Mucosa of stomach (tissue), 1 donor: ENCODE data around the gene MSRB2.

Source experiments
- H3K27me3 ChIP-seq: one replicate; pipeline ENCODE4 v1.7.0; 2013; ENCODE audit warnings: mild to moderate bottlenecking, low read length; ENCODE audit not compliant: control insufficient read depth, insufficient read depth
- H3K36me3 ChIP-seq: one replicate; pipeline ENCODE4 v1.7.0; 2013; ENCODE audit warnings: low read length; ENCODE audit not compliant: control insufficient read depth, insufficient read depth
- H3K4me1 ChIP-seq: one replicate; pipeline ENCODE4 v1.7.0; 2013; ENCODE audit warnings: mild to moderate bottlenecking, low read length; ENCODE audit not compliant: control insufficient read depth, insufficient read depth
- H3K4me3 ChIP-seq: one replicate; pipeline ENCODE4 v1.7.0; 2013; ENCODE audit warnings: low read length
- H3K9ac ChIP-seq: one replicate; pipeline ENCODE4 v1.7.0; 2013; ENCODE audit warnings: mild to moderate bottlenecking, low read length, moderate library complexity
- H3K9me3 ChIP-seq: one replicate; pipeline ENCODE4 v1.7.0; 2013; ENCODE audit warnings: mild to moderate bottlenecking, low read length, moderate library complexity; ENCODE audit not compliant: control insufficient read depth
- donor health status: Pancreatic carcinoma.

Gene MSRB2

DNA sequence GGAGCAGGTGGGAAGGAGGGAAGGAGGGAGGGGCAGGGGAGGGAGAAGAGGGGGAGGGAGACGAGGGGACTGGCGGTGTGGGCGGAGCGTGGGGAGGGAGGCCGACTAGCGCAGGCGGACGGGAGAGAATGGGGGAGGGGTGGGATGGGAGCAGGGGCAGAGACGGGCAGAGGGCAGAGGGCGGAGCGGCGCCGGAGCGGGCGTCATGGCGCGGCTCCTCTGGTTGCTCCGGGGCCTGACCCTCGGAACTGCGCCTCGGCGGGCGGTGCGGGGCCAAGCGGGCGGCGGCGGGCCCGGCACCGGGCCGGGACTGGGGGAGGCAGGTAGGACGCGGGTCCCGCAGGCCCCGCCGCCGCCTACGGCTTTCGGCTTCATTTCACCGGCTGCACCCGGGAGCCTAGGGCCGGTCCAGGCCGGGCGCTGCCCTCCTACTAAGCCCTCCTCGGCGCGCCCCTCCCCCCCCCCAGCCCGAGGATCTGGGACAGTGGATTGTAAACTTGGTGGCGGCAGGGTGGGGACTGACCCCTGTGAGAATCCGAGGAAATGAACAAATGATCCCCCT is at the start of gene MSRB2:
TSS of gene MSRB2 (plus strand) at position 176 of the 562 bp plus-strand sequence. CDS start at position 206, 30 bp downstream.
- peak within 1 kb of the TSS; percentile 73 for H3K4me3 ChIP-seq

DNA sequence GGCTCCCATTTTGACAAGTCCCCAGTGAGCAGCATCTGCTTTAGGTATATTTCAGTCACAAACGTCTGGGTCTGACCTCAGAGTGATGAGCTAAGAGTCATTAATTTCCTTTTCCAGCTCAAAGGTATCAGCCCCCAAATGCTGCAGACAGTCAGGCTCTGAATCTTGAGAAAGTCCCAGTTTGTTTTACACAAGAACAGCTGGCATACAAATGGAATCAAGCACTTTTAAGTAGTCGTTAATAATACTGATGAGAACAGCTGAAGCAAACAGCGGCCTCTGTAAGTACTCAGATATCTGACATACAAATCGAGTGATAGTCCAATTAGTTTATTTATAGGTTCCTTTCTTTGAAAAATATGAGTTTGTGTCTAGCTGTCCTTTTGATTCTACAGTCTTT is 49.4 kb upstream of the MSRB2 start:
- no peaks in the 10 kb centered on the region for H3K36me3 ChIP-seq
- no peak overlapping the region for H3K9ac ChIP-seq
- H3K4me3 ChIP-seq, result no peak overlapping the region
- no peaks in the 10 kb centered on the region for H3K9me3 ChIP-seq
- no peaks in the 10 kb centered on the region for H3K27me3 ChIP-seq
- no peaks in the 10 kb centered on the region for H3K4me1 ChIP-seq

More for the DNA sequence above, at the start of gene MSRB2:
- Histone ChIP-seq H3K9ac (peak within 1 kb of the TSS; percentile 82), H3K4me1 (peaks cover 17% of the 10 kb centered on the region), H3K36me3 (no peaks in the 10 kb centered on the region), H3K9me3 (no peaks in the 10 kb centered on the region), H3K27me3 (no peaks in the 10 kb centered on the region)

DNA sequence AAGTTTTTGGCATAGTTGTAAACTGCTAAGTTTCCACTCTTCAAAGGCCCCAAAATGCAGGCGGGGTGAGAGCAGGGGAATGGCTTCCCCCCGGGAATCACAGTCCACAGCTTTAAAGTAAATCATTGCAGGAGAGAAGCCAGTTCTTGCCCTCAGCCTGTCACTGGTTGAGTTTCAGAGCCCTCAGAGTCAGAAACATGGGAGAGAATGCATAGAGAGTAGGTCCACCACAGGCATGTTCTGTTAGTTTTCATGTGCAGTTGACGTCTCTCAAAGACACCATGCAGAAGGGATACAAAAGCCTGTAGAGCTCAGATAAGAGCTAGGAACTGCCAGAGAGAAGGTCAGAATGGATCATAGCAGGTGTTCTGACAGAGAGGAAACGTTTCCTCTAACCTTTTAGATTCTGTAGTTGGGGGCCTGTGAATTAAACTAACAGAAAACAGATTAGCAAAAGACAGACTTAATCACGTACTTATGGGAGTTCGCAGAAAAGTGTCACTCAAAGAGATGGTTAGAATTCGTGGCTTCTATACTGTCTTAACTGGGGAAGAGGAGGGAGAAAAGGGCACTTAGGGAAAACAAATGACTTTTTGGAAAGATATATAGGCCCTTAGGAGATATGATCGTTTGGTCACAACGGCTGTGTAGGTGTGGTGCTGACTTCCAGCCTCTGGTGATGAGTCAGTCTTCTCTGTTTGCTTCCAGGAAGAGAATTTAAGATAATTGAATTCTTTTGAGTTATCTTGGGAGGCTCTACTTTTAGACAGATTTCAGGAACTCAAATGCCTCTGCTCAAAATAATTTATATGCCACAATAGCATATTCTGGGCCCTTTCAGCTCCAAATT is 48.0 kb upstream of the MSRB2 start:
- Histone ChIP-seq H3K27me3 (no peaks in the 10 kb centered on the region), H3K9me3 (no peaks in the 10 kb centered on the region), H3K9ac (no peak overlapping the region), H3K36me3 (no peaks in the 10 kb centered on the region), H3K4me1 (peaks cover 5% of the 10 kb centered on the region), H3K4me3 (no peak overlapping the region)

DNA sequence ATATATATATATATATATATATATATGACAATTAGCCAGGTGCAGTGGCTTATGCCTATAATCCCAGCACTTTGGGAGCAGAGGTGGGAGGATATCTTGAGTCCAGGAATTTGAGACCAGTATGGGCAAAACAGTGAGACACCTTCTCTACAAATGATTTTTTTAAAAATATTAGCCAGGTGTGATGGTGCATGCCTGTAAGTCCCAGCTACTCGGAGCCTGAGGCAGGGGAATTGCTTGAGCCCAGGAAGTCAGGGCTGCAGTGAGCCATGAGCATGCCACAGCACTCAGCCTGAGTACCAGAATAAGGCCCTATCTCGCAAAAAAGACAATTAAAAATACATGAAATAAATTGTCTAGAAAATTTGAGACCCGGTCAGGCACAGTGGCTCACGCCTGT is 47.2 kb upstream of the MSRB2 start:
- no peak overlapping the region for H3K4me3 ChIP-seq
- H3K27me3 ChIP-seq, result no peaks in the 10 kb centered on the region
- H3K9me3 ChIP-seq, result no peaks in the 10 kb centered on the region
- H3K36me3 ChIP-seq, result no peaks in the 10 kb centered on the region
- H3K9ac ChIP-seq, result no peak overlapping the region
- H3K4me1 ChIP-seq, result peaks cover 11% of the 10 kb centered on the region

DNA sequence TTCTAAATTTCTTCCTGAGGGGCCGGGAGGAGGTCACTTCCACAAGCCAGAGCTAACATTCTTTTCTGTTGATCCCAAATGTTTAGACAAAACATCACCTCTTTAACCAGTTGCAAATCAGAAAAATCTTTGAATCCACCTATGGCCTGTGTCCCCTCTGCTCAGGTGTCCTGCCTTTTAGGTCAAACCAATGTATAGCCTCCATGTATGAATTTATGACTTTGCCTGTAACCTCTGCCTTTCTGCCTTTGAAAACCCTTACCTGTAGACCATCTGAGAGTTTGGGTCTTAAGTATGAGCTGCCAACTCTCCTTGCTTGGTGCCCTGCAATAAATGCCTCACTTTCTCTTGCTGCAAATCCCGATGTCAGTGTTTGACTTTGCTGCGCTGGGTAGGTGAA is 44.1 kb upstream of the MSRB2 start:
- H3K4me3 ChIP-seq, result no peak overlapping the region
- H3K27me3 ChIP-seq, result no peaks in the 10 kb centered on the region
- no peak overlapping the region for H3K9ac ChIP-seq
- no peaks in the 10 kb centered on the region for H3K9me3 ChIP-seq
- no peaks in the 10 kb centered on the region for H3K36me3 ChIP-seq
- peaks cover 16% of the 10 kb centered on the region for H3K4me1 ChIP-seq

DNA sequence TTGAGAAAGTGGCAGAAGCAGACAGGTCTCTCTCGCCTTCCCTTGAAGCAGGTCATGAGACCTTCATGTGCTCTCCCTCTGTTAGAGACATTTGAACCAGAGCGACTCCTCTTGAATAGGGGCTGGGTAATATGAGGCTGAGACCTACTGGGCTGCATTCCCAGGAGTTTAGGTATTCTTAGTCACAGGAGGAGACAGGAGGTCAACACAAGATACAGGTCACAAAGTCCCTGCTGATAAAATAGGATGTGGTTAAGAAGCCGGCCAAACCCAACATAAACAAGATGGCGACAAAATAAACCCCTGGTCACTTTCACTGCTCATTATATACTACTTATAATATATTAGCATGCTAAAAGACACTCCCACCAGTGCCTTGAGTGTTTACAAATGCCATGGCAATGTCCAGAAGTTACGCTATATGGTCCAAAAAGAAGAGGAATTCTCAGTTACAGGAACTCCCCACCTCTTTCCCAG is 43.5 kb upstream of the MSRB2 start:
- Histone ChIP-seq H3K4me1 (peaks cover 16% of the 10 kb centered on the region), H3K9ac (no peak overlapping the region), H3K36me3 (no peaks in the 10 kb centered on the region), H3K4me3 (no peak overlapping the region), H3K27me3 (no peaks in the 10 kb centered on the region), H3K9me3 (no peaks in the 10 kb centered on the region)

DNA sequence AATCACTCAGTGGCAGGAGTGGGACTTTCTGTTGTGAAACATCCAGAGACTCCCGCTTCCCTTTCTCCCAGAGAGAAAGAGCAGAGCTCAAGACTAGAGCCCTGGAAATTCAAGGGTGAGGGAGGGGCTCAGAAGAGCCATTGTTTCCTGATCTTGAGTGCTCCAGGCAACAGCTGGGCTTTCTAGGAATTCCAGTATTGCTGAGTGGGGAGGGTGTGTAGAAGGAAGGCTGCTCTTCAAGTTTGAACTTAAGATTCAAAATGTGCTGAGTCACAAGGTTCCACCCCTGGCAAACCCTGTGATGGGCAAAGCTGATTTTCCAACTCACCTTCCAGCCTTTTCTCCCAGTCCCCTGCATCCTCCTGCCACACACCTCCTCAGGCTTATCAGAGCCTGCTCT is 42.3 kb upstream of the MSRB2 start:
- Histone ChIP-seq H3K4me3 (no peak overlapping the region), H3K27me3 (no peaks in the 10 kb centered on the region), H3K9me3 (no peaks in the 10 kb centered on the region), H3K36me3 (no peaks in the 10 kb centered on the region), H3K9ac (no peak overlapping the region), H3K4me1 (peaks cover 16% of the 10 kb centered on the region)

DNA sequence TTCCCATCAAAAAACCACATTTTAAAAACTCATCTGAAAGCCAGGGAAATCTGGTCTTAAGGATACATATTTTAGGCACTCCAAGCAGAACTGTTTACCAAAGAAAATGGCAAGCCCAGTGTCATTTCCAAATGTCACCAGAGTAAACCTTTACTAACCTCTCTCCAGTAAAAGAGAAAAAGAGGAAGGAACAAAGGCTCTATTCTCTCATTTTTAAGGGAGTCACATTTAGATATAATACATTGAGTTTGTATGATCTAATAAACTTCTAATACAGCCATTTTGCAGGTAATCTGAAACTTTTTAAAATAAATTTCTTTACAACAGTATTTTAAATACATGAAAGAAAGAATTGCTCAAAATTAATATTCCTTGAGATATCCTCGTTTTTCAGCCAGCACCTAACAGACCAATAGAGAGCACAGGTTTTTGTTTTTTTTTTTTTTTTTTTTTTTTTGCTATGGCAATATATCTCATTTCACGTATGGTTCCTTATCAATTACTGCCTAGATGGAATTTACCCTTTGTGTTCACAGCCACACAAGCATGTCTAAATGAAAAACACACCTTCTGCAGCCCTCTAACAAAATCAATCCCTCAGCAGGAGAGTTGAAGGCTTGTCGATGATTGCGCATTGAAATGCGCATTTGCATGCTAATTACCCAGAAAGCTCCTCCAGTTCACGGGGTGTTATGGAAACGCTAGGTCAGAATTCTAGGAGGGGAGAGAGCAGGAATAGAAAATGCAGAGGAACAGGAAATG is 39.8 kb upstream of the MSRB2 start:
- Histone ChIP-seq H3K9me3 (no peaks in the 10 kb centered on the region), H3K36me3 (no peaks in the 10 kb centered on the region), H3K27me3 (no peaks in the 10 kb centered on the region), H3K4me1 (peaks cover 16% of the 10 kb centered on the region), H3K4me3 (no peak overlapping the region), H3K9ac (no peak overlapping the region)

DNA sequence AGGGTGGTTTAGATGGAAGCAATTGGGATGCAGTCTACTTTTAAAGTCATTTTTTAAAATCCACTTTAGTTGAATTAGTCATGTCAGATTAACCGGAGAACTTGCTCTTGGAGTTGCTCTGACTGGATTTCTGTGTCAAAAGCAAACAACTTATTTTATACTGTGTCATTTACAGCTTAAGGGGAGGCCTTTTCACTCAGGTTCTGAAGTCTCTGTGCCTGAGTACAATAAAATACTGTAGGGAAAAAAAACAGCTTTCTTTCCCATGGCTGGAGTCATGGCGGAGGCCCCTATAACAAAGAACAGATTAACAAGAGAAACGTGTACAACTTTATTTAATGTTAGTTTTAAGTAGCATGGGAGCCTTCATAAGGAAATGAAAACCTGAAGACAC is 39.2 kb upstream of the MSRB2 start:
- Histone ChIP-seq H3K4me1 (peaks cover 19% of the 10 kb centered on the region), H3K36me3 (no peaks in the 10 kb centered on the region), H3K4me3 (no peak overlapping the region), H3K9me3 (no peaks in the 10 kb centered on the region), H3K9ac (no peak overlapping the region), H3K27me3 (no peaks in the 10 kb centered on the region)

DNA sequence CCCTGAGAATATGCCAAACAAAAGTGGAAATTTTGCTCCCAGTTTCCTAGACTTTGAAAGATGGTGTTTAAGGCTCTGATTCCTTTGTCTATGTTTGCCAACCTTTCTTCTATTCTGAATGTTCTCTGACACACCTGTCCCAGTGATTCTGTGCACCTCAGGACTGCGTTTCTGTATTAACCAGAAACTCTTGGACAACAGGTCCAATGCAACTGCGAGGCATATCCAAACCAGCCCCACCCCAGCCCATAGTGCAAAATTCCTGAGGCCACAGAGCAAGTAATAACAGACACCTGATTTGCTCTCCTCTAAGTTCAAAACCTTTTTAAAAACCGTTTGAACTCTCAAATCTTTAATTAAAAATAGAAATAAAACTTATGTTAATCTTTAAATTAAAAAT is 37.0 kb upstream of the MSRB2 start:
- no peaks in the 10 kb centered on the region for H3K27me3 ChIP-seq
- no peaks in the 10 kb centered on the region for H3K36me3 ChIP-seq
- H3K9ac ChIP-seq, result no peak overlapping the region
- no peak overlapping the region for H3K4me3 ChIP-seq
- peaks cover 16% of the 10 kb centered on the region for H3K4me1 ChIP-seq
- H3K9me3 ChIP-seq, result no peaks in the 10 kb centered on the region

DNA sequence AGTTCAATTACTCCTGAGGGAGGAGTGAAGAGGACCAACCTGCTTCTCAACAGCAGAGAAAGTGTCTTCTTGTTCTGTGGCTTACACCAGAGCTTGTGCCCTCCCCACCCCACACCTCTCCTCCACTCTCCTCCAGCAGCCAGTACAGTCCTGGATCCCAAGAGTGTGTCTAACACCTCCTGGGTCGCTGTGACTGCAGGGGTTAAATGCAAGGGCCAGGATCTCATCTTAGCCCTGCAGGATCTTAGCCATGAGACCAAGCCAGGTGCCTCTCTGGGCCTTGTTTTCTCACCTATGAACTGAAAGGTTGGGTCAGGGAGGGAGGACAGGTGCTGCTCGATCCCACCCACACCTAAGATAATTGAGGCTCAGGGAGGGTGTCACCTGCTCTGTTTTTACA is 34.5 kb upstream of the MSRB2 start:
- Histone ChIP-seq H3K4me1 (peaks cover 37% of the 10 kb centered on the region), H3K36me3 (no peaks in the 10 kb centered on the region), H3K9ac (no peak overlapping the region), H3K4me3 (no peak overlapping the region), H3K9me3 (no peaks in the 10 kb centered on the region), H3K27me3 (no peaks in the 10 kb centered on the region)
